HG03457 (cell line): ENCODE data around the gene PAM.

Experiments used
- ATAC-seq: cut with Tn5 transposase; IDR thresholded peaks from one replicate; pipeline ENCODE4 v1.9.1; 2021; ENCODE audit warnings: moderate number of reproducible peaks; ENCODE audit not compliant: unreplicated experiment

Gene PAM

GRCh38 chr5:102930244-102930643 is 175.1 kb downstream of the PAM start:
- ATAC-seq, result no peak

DNA sequence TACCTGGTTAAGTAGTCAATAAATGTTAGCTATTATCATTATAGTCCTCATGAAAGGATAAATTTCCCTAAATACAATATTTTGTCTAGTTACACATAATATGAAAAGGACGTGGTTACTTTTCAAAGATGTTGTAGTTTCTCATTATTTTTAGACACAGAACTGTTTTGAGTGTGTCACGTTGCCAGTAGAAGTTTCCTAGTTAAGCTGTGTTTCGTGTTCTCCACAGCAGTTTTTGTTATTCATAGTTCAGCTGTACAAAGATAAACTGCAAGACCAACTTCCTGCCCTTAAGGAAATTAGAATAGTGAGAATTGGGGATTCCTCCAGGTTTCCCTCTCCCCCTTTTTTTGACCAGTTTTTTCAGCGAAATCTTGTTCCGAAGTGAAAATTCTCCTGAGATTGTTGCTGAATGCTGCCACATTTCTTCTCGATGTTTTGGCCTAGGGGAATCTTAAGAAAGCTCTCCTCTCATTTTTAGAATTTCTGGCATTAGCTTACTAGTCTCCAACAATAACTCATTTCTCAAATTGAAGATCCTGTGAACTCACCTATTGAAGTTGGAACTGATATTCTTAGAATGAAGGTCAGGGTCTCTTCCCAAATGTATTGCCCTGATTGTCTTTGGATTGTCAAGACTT is 176.1 kb downstream of the PAM start:
- no peak for ATAC-seq

DNA sequence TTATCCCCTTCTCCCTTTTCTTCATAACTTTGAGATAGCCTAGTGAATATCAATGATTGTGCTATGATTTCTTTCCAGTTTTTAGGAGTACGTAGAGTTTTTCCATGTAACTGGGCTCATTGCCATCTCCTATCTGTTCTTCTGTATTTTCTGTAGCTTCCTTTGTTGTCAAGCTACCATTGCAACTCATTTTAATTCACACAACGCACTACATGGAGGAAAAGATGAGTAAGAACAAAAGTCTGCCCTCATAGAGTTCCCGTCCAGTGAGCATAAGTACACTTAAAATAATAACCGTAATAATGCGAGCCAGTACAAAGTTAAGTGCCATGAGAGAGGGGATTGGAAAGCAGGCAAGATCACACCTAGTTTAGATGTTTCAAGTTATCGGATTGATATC is 177.7 kb downstream of the PAM start:
- no peak for ATAC-seq

DNA sequence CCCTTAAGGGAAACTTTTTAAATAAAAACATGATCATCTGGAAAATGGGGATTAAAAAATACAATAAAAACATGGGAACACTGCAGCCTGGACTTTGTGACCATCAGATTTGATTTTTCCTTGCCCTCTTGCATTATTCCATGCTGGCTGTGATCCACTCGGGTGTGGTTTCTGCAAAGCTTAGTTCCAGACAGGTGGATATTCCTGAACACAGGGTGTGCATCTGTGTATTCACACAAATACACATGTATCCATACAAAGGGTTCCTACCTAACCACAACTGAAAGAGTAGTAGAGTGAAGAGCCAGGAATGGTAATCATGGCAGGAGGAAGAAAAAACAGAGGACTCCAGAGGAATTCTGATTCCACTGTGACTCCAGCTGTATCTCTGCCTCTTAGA is 178.2 kb downstream of the PAM start:
- ATAC-seq, result no peak

DNA sequence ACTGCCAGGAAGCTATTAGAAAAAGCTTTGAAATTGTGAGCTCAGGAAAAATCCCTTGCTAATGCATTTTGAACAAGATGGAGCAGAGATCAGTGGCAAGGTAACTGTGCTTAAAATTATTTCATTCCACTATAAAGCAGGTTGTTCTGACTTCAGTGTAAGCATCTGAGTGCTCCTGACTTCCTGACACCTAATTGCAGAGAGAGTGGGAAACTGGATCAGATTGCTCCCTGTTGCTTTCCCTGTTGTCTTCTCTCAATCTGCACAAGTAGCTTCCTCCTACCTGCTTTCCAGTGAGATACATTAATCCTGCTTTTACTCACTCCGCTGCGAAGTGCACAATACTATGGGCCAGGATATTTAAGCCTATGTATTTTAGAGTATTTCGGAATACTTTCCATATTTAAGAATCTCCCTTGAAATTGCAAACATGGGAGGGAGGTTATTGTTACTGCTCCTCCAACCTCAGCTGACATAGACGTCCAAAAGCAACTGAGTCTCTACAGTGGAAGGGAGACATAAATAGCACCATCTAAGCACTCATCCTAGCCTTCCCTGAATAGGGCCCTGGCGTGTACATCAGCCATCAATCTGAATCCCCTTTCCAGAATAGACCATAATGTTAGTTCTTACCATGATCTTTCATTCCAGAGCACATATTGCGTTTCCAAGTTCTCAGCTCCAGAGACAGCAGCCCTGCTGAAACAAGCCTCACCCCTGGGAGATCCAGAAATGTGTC is 178.8 kb downstream of the PAM start:
- no peak for ATAC-seq

DNA sequence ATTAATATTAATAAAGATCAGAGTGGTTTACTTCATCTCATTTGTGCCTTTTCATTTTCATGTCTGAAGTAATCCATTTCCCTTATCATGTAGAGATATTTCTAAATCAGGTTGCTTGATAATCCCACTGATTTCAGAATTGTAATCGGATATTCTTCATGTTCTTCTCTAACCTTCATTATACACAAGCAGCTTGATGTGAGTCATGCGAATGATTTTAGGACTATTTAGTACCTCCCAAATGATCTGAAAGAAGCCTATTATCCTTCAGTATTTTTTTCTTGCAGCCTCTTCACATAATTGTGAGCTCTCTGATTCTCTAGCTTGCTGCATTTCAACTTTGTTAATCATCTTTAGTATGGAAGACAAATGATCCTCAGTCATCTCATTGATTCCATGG is 182.8 kb downstream of the PAM start:
- ATAC-seq, result no peak

GRCh38 chr5:102941111-102941510 is 186.0 kb downstream of the PAM start:
- ATAC-seq, result no peak

GRCh38 chr5:102946414-102946813 is 191.3 kb downstream of the PAM start:
- no peak for ATAC-seq

DNA sequence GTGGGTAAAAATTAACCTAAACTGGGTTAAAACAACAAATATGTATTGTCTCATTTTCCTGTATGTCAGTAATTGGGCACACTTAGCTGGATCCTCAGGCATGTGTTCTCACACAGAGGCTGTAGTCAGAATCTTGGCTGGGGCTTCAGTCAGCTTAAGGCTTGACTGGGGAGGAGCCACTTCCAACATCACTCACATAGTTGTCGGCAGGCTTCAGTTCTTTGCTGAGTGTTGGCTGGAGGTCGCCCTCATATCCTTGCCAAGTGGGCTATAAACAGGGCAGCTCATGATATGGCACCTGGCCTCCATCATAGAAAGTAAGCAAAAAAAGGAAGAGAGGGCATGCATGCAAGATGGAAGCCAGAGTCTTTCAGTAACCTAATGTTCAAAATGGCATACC is 191.9 kb downstream of the PAM start:
- ATAC-seq, result no peak

- no peak for ATAC-seq
Measured at GRCh38 chr5:102955488-102955887, 200.4 kb downstream of the PAM start.

DNA sequence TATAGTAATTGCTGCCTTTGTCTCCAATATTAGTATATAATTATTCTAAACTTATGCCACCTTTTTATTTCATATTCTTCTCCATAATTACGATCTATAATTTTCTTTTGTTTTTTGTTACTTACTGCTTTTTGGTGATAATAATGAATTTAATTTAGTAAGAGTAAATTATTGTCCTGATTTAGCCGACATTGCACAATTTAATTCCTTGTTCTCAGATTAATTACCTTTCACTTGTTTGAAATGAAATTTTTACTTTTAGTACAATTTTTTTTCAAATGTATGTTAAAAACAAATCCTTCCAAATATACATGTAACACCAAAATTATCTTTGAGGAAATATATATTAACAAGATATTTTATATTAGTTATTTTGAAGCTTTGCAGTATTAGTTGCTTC is 201.5 kb downstream of the PAM start:
- ATAC-seq, result no peak

- no peak for ATAC-seq
Measured at GRCh38 chr5:102957141-102957540, 202.0 kb downstream of the PAM start.

GRCh38 chr5:102958481-102959011 is 203.4 kb downstream of the PAM start:
- no peak for ATAC-seq

- ATAC-seq, result no peak
Measured at GRCh38 chr5:102959055-102959454, 203.9 kb downstream of the PAM start.

GRCh38 chr5:102961671-102962070 is 206.6 kb downstream of the PAM start:
- no peak for ATAC-seq

DNA sequence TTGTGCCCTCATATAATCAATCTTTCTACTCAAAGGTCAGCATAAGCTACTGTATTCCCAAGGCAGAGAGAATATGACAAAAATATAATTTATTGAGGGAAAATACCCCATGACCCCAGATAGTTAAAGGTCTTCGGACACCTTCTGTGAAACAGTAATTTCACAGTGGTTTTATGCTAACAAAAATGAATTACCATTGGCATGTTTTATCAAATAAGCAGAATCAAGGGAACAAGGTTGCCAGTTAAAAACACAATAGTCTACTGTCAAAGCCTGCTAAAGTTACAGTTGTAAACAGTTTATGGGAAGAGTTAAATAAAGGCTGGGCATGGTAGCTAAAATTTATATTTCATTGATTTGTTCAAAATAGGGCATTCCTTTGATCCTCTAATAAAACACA is 210.5 kb downstream of the PAM start:
- ATAC-seq, result no peak

- ATAC-seq, result no peak
Measured at GRCh38 chr5:102969641-102970040, 214.5 kb downstream of the PAM start.

DNA sequence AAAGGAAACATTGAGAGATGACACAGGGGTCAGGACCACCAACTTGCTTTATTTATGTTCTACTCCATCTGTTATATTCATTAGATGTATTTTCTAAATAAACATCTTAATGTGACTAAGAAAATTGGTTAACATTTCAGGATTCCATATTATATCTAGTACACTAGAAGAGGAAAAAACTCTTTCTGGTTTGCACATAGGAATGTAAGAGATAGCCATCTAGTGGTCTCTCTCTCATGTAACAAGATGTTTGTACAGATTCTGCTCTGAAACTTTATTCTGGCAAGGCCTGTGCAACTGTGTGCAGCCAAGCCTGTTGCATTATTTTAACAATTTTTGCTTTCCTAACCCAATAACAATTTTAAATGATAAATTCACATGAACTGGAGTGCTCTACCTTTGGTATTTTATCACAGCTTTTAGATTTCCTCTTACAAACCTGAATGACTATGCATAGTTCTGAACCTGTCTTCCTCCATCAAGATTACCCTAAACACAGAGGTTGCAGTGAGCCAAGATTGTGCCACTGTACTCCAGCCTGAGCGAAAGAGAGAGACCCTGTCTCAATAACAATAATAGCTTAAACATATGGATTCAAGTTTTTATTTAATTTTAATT is 216.7 kb downstream of the PAM start:
- no peak for ATAC-seq

DNA sequence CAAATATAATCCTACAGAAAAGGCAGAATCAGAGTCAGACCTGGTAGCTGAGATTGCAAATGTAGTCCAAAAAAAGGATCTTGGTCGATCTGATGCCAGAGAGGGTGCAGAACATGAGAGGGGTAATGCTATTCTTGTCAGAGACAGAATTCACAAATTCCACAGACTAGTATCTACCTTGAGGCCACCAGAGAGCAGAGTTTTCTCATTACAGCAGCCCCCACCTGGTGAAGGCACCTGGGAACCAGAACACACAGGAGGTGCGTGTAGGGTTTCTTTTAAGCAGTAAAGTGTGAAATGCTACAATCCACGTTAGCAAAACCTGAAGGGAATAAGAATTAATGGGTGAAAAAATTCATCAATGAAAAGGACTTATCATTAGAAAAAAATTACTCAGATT is 219.1 kb downstream of the PAM start:
- ATAC-seq, result no peak

- no peak for ATAC-seq
Measured at GRCh38 chr5:102975045-102975444, 219.9 kb downstream of the PAM start.

GRCh38 chr5:102975457-102976182 is 220.5 kb downstream of the PAM start:
- ATAC-seq, result no peak
